BLaER1 (cell line): Measurements from ENCODE around the gene CAPN1.
"Not testable (repeated sequence)": the region's sequence is repeated elsewhere in the genome, so short reads cannot be mapped to it uniquely, and the experiment has no call there.

ENCODE experiments used
- H3K27ac ChIP-seq: shearing (Covaris generic); formaldehyde crosslinking; 2 replicates; pipeline ENCODE4 v1.8.1; 2022
- H3K27me3 ChIP-seq: shearing (Covaris generic); formaldehyde crosslinking; 2 replicates; pipeline ENCODE4 v1.8.1; 2022
- H3K36me3 ChIP-seq: shearing (Covaris generic); formaldehyde crosslinking; 2 replicates; pipeline ENCODE4 v1.8.1; 2022
- H3K4me1 ChIP-seq: shearing (Covaris generic); formaldehyde crosslinking; 2 replicates; pipeline ENCODE4 v1.8.1; 2022
- H3K4me2 ChIP-seq: shearing (Covaris generic); formaldehyde crosslinking; 2 replicates; pipeline ENCODE4 v1.8.1; 2022
- H3K4me3 ChIP-seq: shearing (Covaris generic); formaldehyde crosslinking; 2 replicates; pipeline ENCODE4 v1.8.1; 2022
- H3K9ac ChIP-seq: shearing (Covaris generic); formaldehyde crosslinking; 2 replicates; pipeline ENCODE4 v1.8.1; 2022
- H3K9me3 ChIP-seq: shearing (Covaris generic); formaldehyde crosslinking; 2 replicates; pipeline ENCODE4 v1.8.1; 2022
- H4K20me1 ChIP-seq: shearing (Covaris generic); formaldehyde crosslinking; 2 replicates; pipeline ENCODE4 v1.8.1; 2022
- Cebpa-rat ChIP-seq: shearing (Covaris generic); IDR thresholded peaks from 2 replicates; pipeline ENCODE4 v1.8.1; 2022

CAPN1 gene

DNA sequence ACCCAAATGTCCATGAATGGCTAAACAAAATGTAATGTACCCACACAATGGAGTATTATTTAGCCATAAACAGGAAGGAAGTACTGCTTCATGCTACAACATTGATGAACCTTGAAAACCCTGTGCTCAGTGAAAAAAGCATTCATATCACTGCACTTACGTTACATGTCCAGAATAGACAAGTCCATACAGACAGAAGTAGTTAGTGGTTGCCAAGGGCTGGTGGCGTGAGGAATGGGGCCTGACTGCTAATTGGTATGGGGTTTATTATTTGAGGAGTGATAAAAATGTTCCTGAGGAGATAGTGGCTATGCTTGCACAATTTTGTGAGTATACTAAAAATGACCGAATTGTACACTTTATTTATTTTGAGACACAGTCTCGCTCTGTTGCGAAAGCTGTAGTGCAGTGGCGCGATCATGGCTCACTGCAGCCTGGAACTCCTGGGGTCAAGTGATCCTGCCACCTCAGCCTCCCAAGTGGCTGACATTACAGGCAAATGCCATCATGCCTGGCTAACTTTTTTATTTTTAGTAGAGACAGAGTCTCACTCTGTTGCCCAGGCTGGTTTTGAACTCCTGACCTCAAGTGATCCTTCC, 39.7 kb upstream of the CAPN1 start:
- Histone ChIP-seq H4K20me1 (no peaks in the 10 kb centered on the region), H3K27me3 (no peaks in the 10 kb centered on the region), H3K4me1 (peaks cover 55% of the 10 kb centered on the region), H3K27ac (peak overlapping the region; percentile 33), H3K4me3 (peak overlapping the region; percentile 21; the same call in 1 of the 2 replicates), H3K9me3 (peaks cover 12% of the 10 kb centered on the region), H3K36me3 (no peaks in the 10 kb centered on the region), H3K9ac (peak overlapping the region; percentile 13; the same call in 1 of the 2 replicates), H3K4me2 (peak overlapping the region; percentile 72)
- 0 out of 2 replicates have a peak, but pooled peaks have one; percentile 49 for TF ChIP-seq Cebpa-rat

DNA sequence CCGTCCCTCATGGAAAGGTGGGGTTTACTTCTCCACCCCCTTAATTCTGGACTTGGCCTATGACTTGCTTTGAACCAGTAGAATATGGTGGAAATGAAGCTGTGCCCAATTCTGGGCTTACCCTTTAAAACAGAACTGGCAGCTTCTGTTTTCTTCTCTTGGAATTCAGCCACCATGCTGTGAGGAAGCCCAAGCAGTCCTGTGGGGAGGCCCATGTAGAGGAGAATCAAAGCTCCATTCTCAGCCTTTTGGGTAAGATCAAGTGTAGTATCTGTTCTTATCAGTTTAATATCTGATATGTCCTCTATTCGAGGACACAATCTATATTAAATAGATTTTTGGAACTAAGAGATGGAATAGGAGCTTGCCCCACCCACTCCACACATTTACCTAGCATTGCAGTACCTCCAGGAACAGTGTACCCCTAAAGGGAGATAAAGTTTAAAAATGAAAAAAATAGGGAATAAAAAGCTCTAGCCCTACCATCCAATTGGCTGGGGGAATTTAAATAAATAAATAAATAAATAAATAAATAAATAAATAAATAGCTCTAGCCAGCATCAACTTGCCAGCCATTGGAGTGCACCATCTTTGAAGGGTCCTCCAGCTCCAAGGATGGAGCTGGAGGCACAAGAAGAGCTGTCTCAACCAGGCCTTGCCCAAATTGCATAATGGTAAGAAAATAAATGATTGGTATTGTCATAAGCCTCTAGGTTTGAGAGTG, 34.2 kb upstream of the CAPN1 start:
- H4K20me1 ChIP-seq: no peaks in the 10 kb centered on the region
- TF ChIP-seq Cebpa-rat: no peak

DNA sequence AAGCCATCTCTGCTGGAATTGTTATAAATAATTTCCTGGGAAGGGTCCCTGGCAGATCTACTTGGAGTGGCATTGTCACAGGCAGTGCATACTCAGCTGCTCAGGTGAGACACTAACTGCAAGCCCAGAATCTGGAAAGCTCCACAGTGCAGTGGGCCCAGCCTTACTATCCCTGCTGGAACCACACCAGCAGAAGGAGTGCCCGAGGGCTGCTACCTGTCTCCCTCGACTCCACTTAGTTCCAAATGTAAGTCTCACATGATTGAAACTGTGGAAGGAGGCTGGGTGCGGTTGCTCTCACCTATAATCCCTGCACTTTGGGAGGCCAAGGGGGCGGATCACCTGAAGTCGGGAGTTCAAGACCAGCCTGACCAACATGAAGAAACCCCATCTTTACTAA, 33.1 kb upstream of the CAPN1 start:
- Histone ChIP-seq H3K27ac (no peak overlapping the region), H3K9me3 (peaks cover 18% of the 10 kb centered on the region), H3K4me3 (no peak overlapping the region), H3K4me2 (0 out of 2 replicates have a peak overlapping the region, but pooled peaks have one; percentile 3), H3K36me3 (no peaks in the 10 kb centered on the region), H3K27me3 (no peaks in the 10 kb centered on the region), H3K9ac (no peak overlapping the region), H3K4me1 (peaks cover 43% of the 10 kb centered on the region), H4K20me1 (no peaks in the 10 kb centered on the region)
- TF ChIP-seq Cebpa-rat: no peak

More for the DNA sequence above, 34.2 kb upstream of the CAPN1 start:
- Histone ChIP-seq H3K9me3 (peaks cover 18% of the 10 kb centered on the region), H3K27me3 (no peaks in the 10 kb centered on the region), H3K36me3 (no peaks in the 10 kb centered on the region), H3K4me3 (no peak overlapping the region), H3K4me1 (peaks cover 54% of the 10 kb centered on the region), H3K4me2 (no peak overlapping the region), H3K9ac (no peak overlapping the region), H3K27ac (no peak overlapping the region)

DNA sequence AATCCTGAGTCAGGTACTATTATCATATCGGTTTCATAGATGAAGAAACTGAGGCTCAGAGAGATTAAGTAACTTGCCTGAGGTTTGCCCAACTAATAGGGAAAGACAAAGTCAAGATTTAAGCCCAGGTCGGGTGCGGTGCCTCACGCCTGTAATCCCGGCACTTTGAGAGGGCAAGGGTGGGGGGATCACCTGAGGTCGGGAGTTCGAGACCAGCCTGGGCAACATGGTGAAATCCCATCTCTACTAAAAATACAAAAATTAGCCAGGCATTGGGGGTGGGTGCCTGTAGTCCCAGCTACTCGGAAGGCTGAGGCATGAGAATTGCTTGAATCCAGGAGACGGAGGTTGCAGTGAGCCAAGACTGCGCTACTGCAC, 31.6 kb upstream of the CAPN1 start:
- peaks cover 18% of the 10 kb centered on the region for H3K9me3 ChIP-seq
- not testable (repeated sequence) for H3K9ac ChIP-seq, H3K27ac ChIP-seq, H3K27me3 ChIP-seq, H3K4me3 ChIP-seq, H3K36me3 ChIP-seq, H4K20me1 ChIP-seq, H3K4me2 ChIP-seq
- H3K4me1 ChIP-seq: peaks cover 39% of the 10 kb centered on the region

DNA sequence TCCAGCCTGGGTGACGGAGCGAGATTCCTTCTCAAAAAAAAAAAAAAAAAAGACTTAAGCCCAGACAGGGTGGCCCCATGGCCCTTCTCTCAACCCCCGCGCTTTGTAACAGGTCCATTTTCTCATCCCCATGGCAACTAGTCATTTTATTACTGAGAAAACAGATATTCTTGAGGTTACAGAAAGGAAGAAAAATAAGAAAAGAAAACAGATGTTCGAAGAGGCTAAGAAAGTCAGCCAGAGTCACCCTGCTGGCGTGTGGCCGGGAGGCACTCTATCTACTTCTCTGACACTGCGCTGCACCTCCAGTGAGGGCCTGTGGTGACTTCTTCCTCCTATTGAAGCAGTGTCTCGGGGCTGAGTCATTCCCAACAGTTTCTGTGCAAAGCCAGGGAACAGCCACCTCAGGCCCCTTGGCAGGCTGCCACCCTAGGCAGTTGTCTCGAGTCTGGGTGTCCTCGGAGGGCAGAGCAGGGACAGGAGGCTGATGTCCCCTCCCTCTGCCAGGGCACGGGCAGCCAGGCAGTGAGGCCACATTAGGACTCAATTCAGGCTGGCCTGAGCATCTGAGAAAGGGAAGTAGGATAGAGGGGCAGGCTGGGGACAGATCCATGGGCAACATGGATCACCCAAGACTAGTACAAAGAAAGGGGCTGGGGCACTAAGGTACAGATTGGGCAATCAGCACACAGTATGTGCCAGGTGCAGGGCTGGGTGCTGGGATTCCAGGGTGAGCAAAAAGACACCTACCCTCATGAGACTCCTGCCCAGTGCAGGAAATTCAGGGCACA, 31.0 kb upstream of the CAPN1 start:
- no peak overlapping the region for H3K4me3 ChIP-seq
- no peak overlapping the region for H3K9ac ChIP-seq
- H3K4me1 ChIP-seq: peaks cover 37% of the 10 kb centered on the region
- peak overlapping the region; percentile 4; the same call in 1 of the 2 replicates for H3K4me2 ChIP-seq
- no peak overlapping the region for H3K27ac ChIP-seq
- H3K9me3 ChIP-seq: peaks cover 18% of the 10 kb centered on the region
- H4K20me1 ChIP-seq: no peaks in the 10 kb centered on the region
- H3K27me3 ChIP-seq: no peaks in the 10 kb centered on the region
- no peak for TF ChIP-seq Cebpa-rat
- no peaks in the 10 kb centered on the region for H3K36me3 ChIP-seq

DNA sequence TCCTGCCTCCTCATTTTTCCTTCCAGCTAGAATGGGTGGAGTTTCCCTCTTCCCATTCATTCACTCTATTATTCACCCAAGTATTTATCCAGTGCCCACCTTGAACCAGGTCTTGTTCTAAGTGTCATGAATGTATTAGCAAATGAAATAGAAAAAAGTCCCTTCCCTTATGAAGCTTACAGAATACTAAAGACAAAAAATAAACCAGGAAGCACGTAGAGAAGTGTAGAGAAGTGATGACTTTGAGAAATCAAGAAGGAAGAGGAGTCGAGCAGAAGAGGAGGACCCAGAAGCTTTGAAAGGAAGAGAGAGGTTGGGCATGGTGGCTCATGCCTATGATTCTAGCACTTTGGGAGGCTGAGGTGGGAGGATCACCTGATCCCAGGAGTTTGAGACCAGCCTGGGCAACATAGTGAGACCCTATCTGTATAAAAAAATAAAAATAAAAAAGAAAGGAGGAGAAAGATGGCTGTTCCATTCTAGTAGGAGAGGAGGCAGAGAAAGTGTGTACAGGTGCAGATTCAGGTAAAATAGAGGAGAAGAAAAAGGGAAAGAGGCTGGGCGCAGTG, 30.3 kb upstream of the CAPN1 start:
- H3K36me3 ChIP-seq: no peaks in the 10 kb centered on the region
- no peak overlapping the region for H3K4me3 ChIP-seq
- peaks cover 30% of the 10 kb centered on the region; the same call in 1 of the 2 replicates for H3K4me1 ChIP-seq
- H3K27ac ChIP-seq: no peak overlapping the region
- H3K27me3 ChIP-seq: no peaks in the 10 kb centered on the region
- no peak overlapping the region for H3K9ac ChIP-seq
- no peaks in the 10 kb centered on the region for H4K20me1 ChIP-seq
- H3K9me3 ChIP-seq: peaks cover 11% of the 10 kb centered on the region
- TF ChIP-seq Cebpa-rat: no peak
- H3K4me2 ChIP-seq: no peak overlapping the region

DNA sequence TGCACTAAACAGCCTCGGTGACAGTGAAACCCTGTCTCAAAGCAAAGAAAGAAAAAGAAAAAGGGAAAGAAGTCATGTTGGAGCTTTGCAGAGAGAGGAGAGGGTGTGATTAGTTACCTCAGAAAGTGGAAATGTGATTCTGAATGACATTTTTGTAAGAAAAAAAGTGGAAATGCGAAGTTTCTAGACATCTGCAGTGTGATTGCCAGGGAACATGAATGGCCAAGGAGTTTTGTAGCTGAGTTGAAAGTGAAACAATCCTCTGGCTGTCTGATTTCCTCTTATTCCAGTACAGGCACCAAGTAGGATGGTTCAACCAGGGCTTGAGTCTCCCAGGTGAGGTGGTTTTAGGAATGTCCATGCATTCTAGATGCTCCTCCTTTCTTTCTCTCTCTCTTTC, 29.6 kb upstream of the CAPN1 start:
- peaks cover 28% of the 10 kb centered on the region; the same call in 1 of the 2 replicates for H3K4me1 ChIP-seq
- no peak overlapping the region for H3K4me3 ChIP-seq
- H4K20me1 ChIP-seq: no peaks in the 10 kb centered on the region
- H3K27me3 ChIP-seq: no peaks in the 10 kb centered on the region
- no peaks in the 10 kb centered on the region for H3K36me3 ChIP-seq
- TF ChIP-seq Cebpa-rat: no peak
- no peak overlapping the region for H3K27ac ChIP-seq
- peaks cover 4% of the 10 kb centered on the region for H3K9me3 ChIP-seq
- H3K4me2 ChIP-seq: no peak overlapping the region
- no peak overlapping the region for H3K9ac ChIP-seq

DNA sequence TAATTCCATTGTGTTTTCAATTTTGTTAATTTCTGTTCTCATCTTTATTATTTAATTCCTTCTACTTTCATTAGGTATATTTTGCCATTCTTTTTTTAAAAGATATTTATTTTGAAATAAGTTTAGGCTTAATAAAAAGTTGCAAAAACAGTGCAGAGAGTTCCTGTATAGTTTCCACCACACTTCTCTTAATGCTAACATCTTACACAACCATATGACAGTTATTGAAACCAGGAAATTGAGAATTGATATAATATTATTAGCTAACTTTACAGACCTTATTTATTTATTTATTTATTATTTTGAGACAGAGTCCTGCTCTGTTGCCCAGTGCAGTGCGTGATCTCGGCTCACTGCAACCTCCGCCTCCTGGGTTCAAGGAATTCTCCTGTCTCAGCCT, 25.5 kb upstream of the CAPN1 start:
- Histone ChIP-seq H4K20me1 (no peaks in the 10 kb centered on the region), H3K27me3 (no peaks in the 10 kb centered on the region), H3K4me1 (peaks cover 1% of the 10 kb centered on the region; the same call in 1 of the 2 replicates), H3K36me3 (no peaks in the 10 kb centered on the region), H3K9me3 (no peaks in the 10 kb centered on the region), H3K27ac (no peak overlapping the region), H3K4me3 (no peak overlapping the region), H3K4me2 (no peak overlapping the region), H3K9ac (no peak overlapping the region)
- no peak for TF ChIP-seq Cebpa-rat

DNA sequence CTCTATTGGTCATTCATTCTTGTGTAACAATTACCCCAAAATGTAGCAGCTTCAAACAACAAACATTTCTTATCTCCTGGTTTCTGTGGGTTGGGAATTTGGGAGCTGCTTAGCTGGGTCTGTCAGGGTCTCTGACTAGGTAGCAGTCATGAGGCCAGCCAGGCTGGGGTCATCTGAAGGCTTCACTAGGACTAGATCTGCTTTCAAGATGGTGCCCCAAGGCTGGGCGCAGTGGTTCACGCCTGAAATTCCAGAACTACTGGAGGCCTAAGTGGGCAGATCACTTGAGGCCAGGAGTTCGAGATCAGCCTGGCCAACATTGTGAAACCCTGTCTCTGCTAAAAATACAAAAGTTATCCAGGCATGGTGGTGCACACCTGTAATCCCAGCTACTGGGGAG, 24.8 kb upstream of the CAPN1 start:
- TF ChIP-seq Cebpa-rat: no peak
- no peaks in the 10 kb centered on the region for H3K36me3 ChIP-seq
- H3K27me3 ChIP-seq: no peaks in the 10 kb centered on the region
- no peak overlapping the region for H3K9ac ChIP-seq
- H3K4me1 ChIP-seq: no peaks in the 10 kb centered on the region
- no peaks in the 10 kb centered on the region for H4K20me1 ChIP-seq
- H3K4me2 ChIP-seq: no peak overlapping the region
- H3K4me3 ChIP-seq: no peak overlapping the region
- no peak overlapping the region for H3K27ac ChIP-seq
- no peaks in the 10 kb centered on the region for H3K9me3 ChIP-seq
